HG03039 (cell line): Measurements from ENCODE around the gene ZC3H7A.
"Not testable (repeated sequence)": the region's sequence is repeated elsewhere in the genome, so short reads cannot be mapped to it uniquely, and the experiment has no call there.

Experiments used
- ATAC-seq: cut with Tn5 transposase; IDR thresholded peaks from one replicate; pipeline ENCODE4 v1.9.1; 2021; ENCODE audit warnings: mild to moderate bottlenecking, moderate library complexity; ENCODE audit not compliant: unreplicated experiment

Gene ZC3H7A

GRCh38 chr16:11797166-11797956 lies at the start of gene ZC3H7A:
TSS of gene ZC3H7A (minus strand) at chr16:11797258. CDS start at chr16:11782354, 14,904 bp downstream.
- ATAC-seq: peak; percentile 88

GRCh38 chr16:11844499-11844898 lies 47.4 kb upstream of the ZC3H7A start:
- ATAC-seq: no peak

GRCh38 chr16:11843861-11844260 lies 46.8 kb upstream of the ZC3H7A start:
- ATAC-seq: no peak

GRCh38 chr16:11843206-11843605 lies 46.1 kb upstream of the ZC3H7A start:
- no peak for ATAC-seq

- ATAC-seq: no peak
Observed at GRCh38 chr16:11841026-11841425, 44.0 kb upstream of the ZC3H7A start.

- ATAC-seq: no peak
Observed at GRCh38 chr16:11836650-11837244, 39.7 kb upstream of the ZC3H7A start.

GRCh38 chr16:11835891-11836649 lies 39.0 kb upstream of the ZC3H7A start:
- ATAC-seq: no peak

GRCh38 chr16:11835309-11835708 lies 38.3 kb upstream of the ZC3H7A start:
- no peak for ATAC-seq

- ATAC-seq: no peak
Observed at GRCh38 chr16:11833951-11834695, 37.1 kb upstream of the ZC3H7A start.

GRCh38 chr16:11828696-11829095 lies 31.6 kb upstream of the ZC3H7A start:
- ATAC-seq: no peak

GRCh38 chr16:11825520-11826165 lies 28.6 kb upstream of the ZC3H7A start:
- not testable (repeated sequence) for ATAC-seq

- ATAC-seq: no peak
Observed at GRCh38 chr16:11824362-11824761, 27.3 kb upstream of the ZC3H7A start.

GRCh38 chr16:11823645-11824044 lies 26.6 kb upstream of the ZC3H7A start:
- not testable (repeated sequence) for ATAC-seq

- ATAC-seq: no peak
Observed at GRCh38 chr16:11819798-11820197, 22.7 kb upstream of the ZC3H7A start.

- ATAC-seq: not testable (repeated sequence)
Observed at GRCh38 chr16:11818970-11819369, 21.9 kb upstream of the ZC3H7A start.

- ATAC-seq: no peak
Observed at GRCh38 chr16:11816123-11816522, 19.1 kb upstream of the ZC3H7A start.

GRCh38 chr16:11814800-11815199 lies 17.7 kb upstream of the ZC3H7A start:
- ATAC-seq: not testable (repeated sequence)

- ATAC-seq: no peak
Observed at GRCh38 chr16:11806721-11807120, 9.7 kb upstream of the ZC3H7A start.

GRCh38 chr16:11805556-11805955 lies 8.5 kb upstream of the ZC3H7A start:
- no peak for ATAC-seq

- no peak for ATAC-seq
Observed at GRCh38 chr16:11801481-11802021, 4.5 kb upstream of the ZC3H7A start.
